Keratinocyte (primary cell): ENCODE measurements around the gene CHRDL2.

ENCODE experiments used
- EZH2 ChIP-seq: IDR thresholded peaks from one replicate; pipeline ENCODE4 v1.6.1; 2012; ENCODE audit warnings: inconsistent platforms, mild to moderate bottlenecking, low read length, moderate library complexity
- TF ChIP-seq, protein P1 (sequence below), 3 experiments: IDR thresholded peaks in 1 of 3; conservative IDR thresholded peaks in 1 of 3; optimal IDR thresholded peaks in 1 of 3; 2 replicates in 2 of 3; 3 replicates in 1 of 3; pipeline versions ENCODE3 to v1.5.1; 2011; ENCODE audit warnings: low read length in 3 of 3, mild to moderate bottlenecking in 3 of 3, moderate library complexity in 2 of 3, control low read depth in 1 of 3, inconsistent platforms in 1 of 3; ENCODE audit not compliant: insufficient read depth in 2 of 3; ENCODE audit errors: extremely low read depth in 1 of 3

- TF ChIP-seq, protein P1, sequence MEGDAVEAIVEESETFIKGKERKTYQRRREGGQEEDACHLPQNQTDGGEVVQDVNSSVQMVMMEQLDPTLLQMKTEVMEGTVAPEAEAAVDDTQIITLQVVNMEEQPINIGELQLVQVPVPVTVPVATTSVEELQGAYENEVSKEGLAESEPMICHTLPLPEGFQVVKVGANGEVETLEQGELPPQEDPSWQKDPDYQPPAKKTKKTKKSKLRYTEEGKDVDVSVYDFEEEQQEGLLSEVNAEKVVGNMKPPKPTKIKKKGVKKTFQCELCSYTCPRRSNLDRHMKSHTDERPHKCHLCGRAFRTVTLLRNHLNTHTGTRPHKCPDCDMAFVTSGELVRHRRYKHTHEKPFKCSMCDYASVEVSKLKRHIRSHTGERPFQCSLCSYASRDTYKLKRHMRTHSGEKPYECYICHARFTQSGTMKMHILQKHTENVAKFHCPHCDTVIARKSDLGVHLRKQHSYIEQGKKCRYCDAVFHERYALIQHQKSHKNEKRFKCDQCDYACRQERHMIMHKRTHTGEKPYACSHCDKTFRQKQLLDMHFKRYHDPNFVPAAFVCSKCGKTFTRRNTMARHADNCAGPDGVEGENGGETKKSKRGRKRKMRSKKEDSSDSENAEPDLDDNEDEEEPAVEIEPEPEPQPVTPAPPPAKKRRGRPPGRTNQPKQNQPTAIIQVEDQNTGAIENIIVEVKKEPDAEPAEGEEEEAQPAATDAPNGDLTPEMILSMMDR (optimal IDR thresholded peaks at IDR 0.05 in 1 of 3, IDR thresholded peaks at IDR 0.05 in 1 of 3, conservative IDR thresholded peaks at IDR 0.05 in 1 of 3; ENCODE audit: extremely low read depth in 1 of 3, insufficient read depth in 2 of 3, low read length in 3 of 3), result no peak
- TF ChIP-seq EZH2, result no peak
Measured at GRCh38 chr11:74710281-74710938, 20.8 kb downstream of the CHRDL2 start.
